HEK293T (cell line): ENCODE results near the gene SYNPR.

ENCODE experiments used
- BHLHE40 ChIP-seq: fragments of 450-650 bp; IDR thresholded peaks from 2 replicates; pipeline ENCODE4 v1.6.1; 2016; ENCODE audit warnings: mild to moderate bottlenecking, moderate library complexity, borderline replicate concordance
- TF ChIP-seq, protein P1 (sequence below): fragments of 450-650 bp; IDR thresholded peaks from 2 replicates; pipeline ENCODE4 v1.6.1; 2016

DNA sequence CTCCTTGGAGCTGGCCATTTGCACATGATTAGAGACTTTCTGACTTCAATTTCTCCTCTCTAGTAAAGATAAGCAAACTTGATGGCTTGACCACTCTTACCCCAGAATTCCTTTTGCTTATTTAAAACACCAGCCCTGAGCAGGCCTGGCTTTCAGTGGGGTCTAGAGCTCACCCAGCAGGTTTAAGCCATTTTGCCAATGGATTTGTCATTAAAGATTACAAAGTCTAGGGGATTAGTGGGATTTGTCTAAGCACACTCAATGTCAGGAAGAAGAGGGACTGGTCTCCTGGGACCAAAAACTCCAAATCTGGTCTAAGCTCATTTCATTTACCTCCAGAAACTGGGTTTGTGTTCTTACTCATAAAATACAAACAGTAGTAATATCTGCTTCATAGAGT is 317.1 kb downstream of the SYNPR start:
- TF ChIP-seq, protein P1, sequence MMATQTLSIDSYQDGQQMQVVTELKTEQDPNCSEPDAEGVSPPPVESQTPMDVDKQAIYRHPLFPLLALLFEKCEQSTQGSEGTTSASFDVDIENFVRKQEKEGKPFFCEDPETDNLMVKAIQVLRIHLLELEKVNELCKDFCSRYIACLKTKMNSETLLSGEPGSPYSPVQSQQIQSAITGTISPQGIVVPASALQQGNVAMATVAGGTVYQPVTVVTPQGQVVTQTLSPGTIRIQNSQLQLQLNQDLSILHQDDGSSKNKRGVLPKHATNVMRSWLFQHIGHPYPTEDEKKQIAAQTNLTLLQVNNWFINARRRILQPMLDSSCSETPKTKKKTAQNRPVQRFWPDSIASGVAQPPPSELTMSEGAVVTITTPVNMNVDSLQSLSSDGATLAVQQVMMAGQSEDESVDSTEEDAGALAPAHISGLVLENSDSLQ: no peak
- TF ChIP-seq BHLHE40: no peak
